Spleen (tissue), 7 donors: ENCODE data around the gene PRDM16.

Source experiments
- POLR2A ChIP-seq, 3 donors: fragments of 450-650 bp; IDR thresholded peaks; one replicate each; pipeline ENCODE4 v1.5.1; 2017; ENCODE audit warnings: antibody characterized with exemption in 3 of 3, mild to moderate bottlenecking in 1 of 3
- TF ChIP-seq, protein P1 (sequence below), 11 experiments: fragments of 200-600 bp in 7 of 11; fragments of 450-650 bp in 4 of 11; sonication (generic) in 4 of 11; IDR thresholded peaks in 8 of 11; conservative IDR thresholded peaks in 3 of 11; 1 replicate in 7 of 11; 2 replicates in 4 of 11; pipeline versions ENCODE4 v1.4.0 to v1.8.0; 2016 to 2021; ENCODE audit warnings: antibody characterized with exemption in 11 of 11, inconsistent platforms in 4 of 11, mild to moderate bottlenecking in 1 of 11
- donor health status: DM: no; HTN: no; CAD: no; lungs with moderate emphysema.
- donor health status: DM: no; HTN: no; CAD: no.
- donor health status: DM: no; HTN: no; CAD: no.

DNA sequence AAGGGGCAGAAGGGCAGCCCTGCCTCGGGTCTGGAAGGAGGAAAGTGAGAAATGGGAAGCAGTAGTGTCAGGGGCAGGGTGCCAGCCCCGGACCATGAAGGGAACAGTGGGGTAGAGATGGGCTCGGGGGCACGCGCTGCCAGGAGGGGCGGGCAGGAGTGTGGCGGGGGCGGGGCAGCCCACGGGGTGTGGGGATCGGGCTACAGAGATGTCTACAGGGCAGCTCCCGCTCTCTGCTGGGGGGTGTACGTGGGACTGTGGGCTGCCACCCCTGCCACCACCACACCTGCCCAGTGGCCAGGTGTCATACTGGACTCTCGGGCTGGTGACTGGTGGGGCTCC lies 392.9 kb downstream of the PRDM16 start:
- TF ChIP-seq, protein P1, sequence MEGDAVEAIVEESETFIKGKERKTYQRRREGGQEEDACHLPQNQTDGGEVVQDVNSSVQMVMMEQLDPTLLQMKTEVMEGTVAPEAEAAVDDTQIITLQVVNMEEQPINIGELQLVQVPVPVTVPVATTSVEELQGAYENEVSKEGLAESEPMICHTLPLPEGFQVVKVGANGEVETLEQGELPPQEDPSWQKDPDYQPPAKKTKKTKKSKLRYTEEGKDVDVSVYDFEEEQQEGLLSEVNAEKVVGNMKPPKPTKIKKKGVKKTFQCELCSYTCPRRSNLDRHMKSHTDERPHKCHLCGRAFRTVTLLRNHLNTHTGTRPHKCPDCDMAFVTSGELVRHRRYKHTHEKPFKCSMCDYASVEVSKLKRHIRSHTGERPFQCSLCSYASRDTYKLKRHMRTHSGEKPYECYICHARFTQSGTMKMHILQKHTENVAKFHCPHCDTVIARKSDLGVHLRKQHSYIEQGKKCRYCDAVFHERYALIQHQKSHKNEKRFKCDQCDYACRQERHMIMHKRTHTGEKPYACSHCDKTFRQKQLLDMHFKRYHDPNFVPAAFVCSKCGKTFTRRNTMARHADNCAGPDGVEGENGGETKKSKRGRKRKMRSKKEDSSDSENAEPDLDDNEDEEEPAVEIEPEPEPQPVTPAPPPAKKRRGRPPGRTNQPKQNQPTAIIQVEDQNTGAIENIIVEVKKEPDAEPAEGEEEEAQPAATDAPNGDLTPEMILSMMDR (IDR thresholded peaks at IDR 0.05 in 8 of 11, conservative IDR thresholded peaks at IDR 0.05 in 3 of 11), result no peak
- TF ChIP-seq POLR2A (IDR thresholded peaks at IDR 0.05), result no peak
